Ishikawa (cell line): ENCODE data around the gene TYMP.

ENCODE experiments used
- CREB1 ChIP-seq: IDR thresholded peaks from 2 replicates; pipeline ENCODE4 v1.6.1; 2012; ENCODE audit warnings: low read depth
- EGR1 ChIP-seq: IDR thresholded peaks from 2 replicates; pipeline ENCODE4 v1.6.1; 2012
- EP300 ChIP-seq: IDR thresholded peaks from 2 replicates; pipeline ENCODE4 v1.6.1; 2012; ENCODE audit warnings: borderline replicate concordance
- FOXM1 ChIP-seq: IDR thresholded peaks from 2 replicates; pipeline ENCODE4 v1.6.1; 2012; ENCODE audit warnings: low read depth, borderline replicate concordance
- MAX ChIP-seq: IDR thresholded peaks from 2 replicates; pipeline ENCODE4 v1.6.1; 2012
- NFIC ChIP-seq: IDR thresholded peaks from 2 replicates; pipeline ENCODE4 v1.6.1; 2012
- RAD21 ChIP-seq: IDR thresholded peaks from 2 replicates; pipeline ENCODE4 v1.6.1; 2012; ENCODE audit warnings: low read depth
- REST ChIP-seq: IDR thresholded peaks from 2 replicates; pipeline ENCODE4 v1.6.1; 2012; ENCODE audit warnings: low read depth, mild to moderate bottlenecking
- TAF1 ChIP-seq: IDR thresholded peaks from 2 replicates; pipeline ENCODE4 v1.6.1; 2012; ENCODE audit warnings: low read depth, mild to moderate bottlenecking
- TCF12 ChIP-seq: IDR thresholded peaks from 2 replicates; pipeline ENCODE4 v1.6.1; 2012; ENCODE audit warnings: low read depth
- USF1 ChIP-seq: IDR thresholded peaks from 2 replicates; pipeline ENCODE4 v1.6.1; 2012
- YY1 ChIP-seq: IDR thresholded peaks from 2 replicates; pipeline ENCODE4 v1.6.1; 2012; ENCODE audit warnings: low read depth

GRCh38 chr22:50476868-50477267, 52.9 kb downstream of the TYMP start:
- TF ChIP-seq EGR1 = no peak
- TF ChIP-seq FOXM1 = no peak
- TF ChIP-seq EP300 = no peak
- no peak for TF ChIP-seq REST
- TF ChIP-seq NFIC = no peak
- no peak for TF ChIP-seq MAX
- TF ChIP-seq RAD21 = no peak
- no peak for TF ChIP-seq TAF1
- no peak for TF ChIP-seq USF1
- no peak for TF ChIP-seq TCF12
- no peak for TF ChIP-seq YY1
- TF ChIP-seq CREB1 = no peak
